Measurements from ENCODE around the gene NDUFA5.
A peak's percentile ranks its signal among the peaks of the same experiment; 100 is the strongest.
"Not testable (repeated sequence)": the region's sequence is repeated elsewhere in the genome, so short reads cannot be mapped to it uniquely, and the experiment has no call there.

Gene NDUFA5

GRCh38 chr7:123527712-123528225 lies 29.8 kb downstream of the NDUFA5 start (continued):
- TF ChIP-seq ZBTB8A (tag by site-specific recombination; IDR thresholded peaks at IDR 0.05) (peak; percentile 46; the same call in 1 of the 2 replicates), PRDM1 (tag by site-specific recombination; IDR thresholded peaks at IDR 0.05) (peak; percentile 68), KLF1 (tag by site-specific recombination; IDR thresholded peaks at IDR 0.05) (peak; percentile 96), SP7 (tag by site-specific recombination; IDR thresholded peaks at IDR 0.05) (peak; percentile 54; the same call in 1 of the 2 replicates), KLF10 (tag by site-specific recombination; IDR thresholded peaks at IDR 0.05) (0 out of 2 replicates have a peak, but pooled peaks have one; percentile 59), PRDM10 (tag by site-specific recombination; IDR thresholded peaks at IDR 0.05) (0 out of 2 replicates have a peak, but pooled peaks have one; percentile 7), EGR2 (tag by site-specific recombination; IDR thresholded peaks at IDR 0.05; ENCODE audit: low read depth) (peak; percentile 70), ZBTB26 (tag by site-specific recombination; optimal IDR thresholded peaks at IDR 0.05) (peak; percentile 69), ZNF341 (tag by site-specific recombination; IDR thresholded peaks at IDR 0.05; ENCODE audit: low read depth) (peak; percentile 69), ZNF335 (tag by site-specific recombination; conservative IDR thresholded peaks at IDR 0.05) (peak; percentile 91), ZXDB (tag by site-specific recombination; IDR thresholded peaks at IDR 0.05) (peak; percentile 55), ZBTB48 (tag by site-specific recombination; IDR thresholded peaks at IDR 0.05) (peak; percentile 95), ZFHX2 (tag by site-specific recombination; conservative IDR thresholded peaks at IDR 0.05) (peak; percentile 60), FEZF1 (tag by site-specific recombination; IDR thresholded peaks at IDR 0.05) (peak; percentile 25; the same call in 1 of the 2 replicates), ZNF692 (tag by site-specific recombination; IDR thresholded peaks at IDR 0.05) (peak; percentile 73), KLF7 (tag by site-specific recombination; IDR thresholded peaks at IDR 0.05; ENCODE audit: borderline replicate concordance) (peak; percentile 72), ZFP69B (tag by site-specific recombination; IDR thresholded peaks at IDR 0.05) (peak; percentile 74; the same call in 1 of the 2 replicates), ZNF501 (tag by site-specific recombination; IDR thresholded peaks at IDR 0.05) (peak; percentile 92), SP3 (tag by site-specific recombination; IDR thresholded peaks at IDR 0.05) (peak; percentile 47; the same call in 1 of the 2 replicates)

- H3K4me1 ChIP-seq (ENCODE audit: control insufficient read depth, insufficient read depth, low read length); H3K4me3 ChIP-seq (ENCODE audit: low read depth, low read length); CTCF ChIA-PET; H3K9me3 ChIP-seq (ENCODE audit: control insufficient read depth, insufficient read depth, low read depth, low read length); POLR2A ChIA-PET; H3K36me3 ChIP-seq (ENCODE audit: control insufficient read depth in 2 of 2, insufficient read depth in 1 of 2, low read length in 2 of 2); H3K27ac ChIP-seq (ENCODE audit: extremely low read depth, low read depth, low read length): not testable (repeated sequence)
Measured at GRCh38 chr7:123526533-123526932, 31.1 kb downstream of the NDUFA5 start.

Measured in HEK293 (cell line).